Ovary (tissue), 3 donors: ENCODE results near the gene TRABD2B.

Source experiments
- EP300 ChIP-seq: sonication (generic); formaldehyde crosslinking; IDR thresholded peaks from one replicate; pipeline ENCODE4 v1.6.1; 2017; ENCODE audit warnings: antibody characterized with exemption
- POLR2A ChIP-seq: fragments of 450-650 bp; IDR thresholded peaks from one replicate; pipeline ENCODE4 v1.6.1; 2017; ENCODE audit warnings: antibody characterized with exemption, mild to moderate bottlenecking, moderate library complexity
- TF ChIP-seq, protein P1 (sequence below), 3 donors: fragments of 450-650 bp in 2 of 3; fragments of 200-600 bp in 1 of 3; IDR thresholded peaks; one replicate each; pipeline versions ENCODE4 v1.5.1 to v1.8.0; 2016 to 2022; ENCODE audit warnings: antibody characterized with exemption in 3 of 3, mild to moderate bottlenecking in 1 of 3
- donor health status: DM: no; HTN: no; CAD: no.

DNA sequence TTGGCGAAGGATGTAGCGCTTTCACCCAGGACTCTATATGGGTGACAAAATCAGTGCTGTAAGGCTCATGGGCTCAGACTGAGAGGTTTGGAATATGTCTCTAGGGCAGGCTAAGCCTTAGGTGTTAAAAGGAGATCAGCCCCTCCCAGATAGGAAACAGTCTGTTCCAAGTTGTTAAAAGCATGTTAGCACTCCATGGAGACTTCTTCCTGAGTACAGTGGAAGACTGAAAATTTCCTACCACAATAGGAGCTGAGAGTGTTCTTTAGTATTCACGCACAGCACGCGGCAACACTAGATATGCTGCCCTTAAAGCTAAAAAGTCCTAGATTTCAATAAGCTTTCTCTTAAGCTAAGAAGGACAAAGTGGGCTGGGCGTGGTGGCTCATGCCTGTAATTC is 122.1 kb downstream of the TRABD2B start:
- TF ChIP-seq EP300 = no peak
- TF ChIP-seq, protein P1, sequence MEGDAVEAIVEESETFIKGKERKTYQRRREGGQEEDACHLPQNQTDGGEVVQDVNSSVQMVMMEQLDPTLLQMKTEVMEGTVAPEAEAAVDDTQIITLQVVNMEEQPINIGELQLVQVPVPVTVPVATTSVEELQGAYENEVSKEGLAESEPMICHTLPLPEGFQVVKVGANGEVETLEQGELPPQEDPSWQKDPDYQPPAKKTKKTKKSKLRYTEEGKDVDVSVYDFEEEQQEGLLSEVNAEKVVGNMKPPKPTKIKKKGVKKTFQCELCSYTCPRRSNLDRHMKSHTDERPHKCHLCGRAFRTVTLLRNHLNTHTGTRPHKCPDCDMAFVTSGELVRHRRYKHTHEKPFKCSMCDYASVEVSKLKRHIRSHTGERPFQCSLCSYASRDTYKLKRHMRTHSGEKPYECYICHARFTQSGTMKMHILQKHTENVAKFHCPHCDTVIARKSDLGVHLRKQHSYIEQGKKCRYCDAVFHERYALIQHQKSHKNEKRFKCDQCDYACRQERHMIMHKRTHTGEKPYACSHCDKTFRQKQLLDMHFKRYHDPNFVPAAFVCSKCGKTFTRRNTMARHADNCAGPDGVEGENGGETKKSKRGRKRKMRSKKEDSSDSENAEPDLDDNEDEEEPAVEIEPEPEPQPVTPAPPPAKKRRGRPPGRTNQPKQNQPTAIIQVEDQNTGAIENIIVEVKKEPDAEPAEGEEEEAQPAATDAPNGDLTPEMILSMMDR (IDR thresholded peaks at IDR 0.05) = no peak
- no peak for TF ChIP-seq POLR2A
